ENCODE measurements around the gene RPL13. TPM values are rescaled to one million over a fixed set of nuclear protein-coding genes. Genes with fewer than 3 reads are reported as not detected.
"Not testable (repeated sequence)": the region's sequence is repeated elsewhere in the genome, so short reads cannot be mapped to it uniquely, and the experiment has no call there.

Gene RPL13
- polyA plus RNA-seq, 12 donors = 1,406 to 4,683 (median 3,152) TPM

- no peak for DNase-seq
Observed at GRCh38 chr16:89561142-89561883, 831 bp downstream of the RPL13 start.

GRCh38 chr16:89561884-89562599 is 1.6 kb downstream of the RPL13 start:
- DNase-seq = no peak

- no peak for DNase-seq
Observed at GRCh38 chr16:89562939-89563338, 2.5 kb downstream of the RPL13 start.

GRCh38 chr16:89563639-89564392 is 3.3 kb downstream of the RPL13 start:
- DNase-seq = no peak

GRCh38 chr16:89564476-89565255 is 4.2 kb downstream of the RPL13 start:
- DNase-seq = no peak

GRCh38 chr16:89565256-89565505 is 4.7 kb downstream of the RPL13 start:
- DNase-seq = no peak

GRCh38 chr16:89565506-89566372 is 5.3 kb downstream of the RPL13 start:
- no peak for DNase-seq

- no peak for DNase-seq
Observed at GRCh38 chr16:89567656-89568594, 7.4 kb downstream of the RPL13 start.

GRCh38 chr16:89569506-89570341 is 9.2 kb downstream of the RPL13 start:
- no peak for DNase-seq

- DNase-seq = no peak
Observed at GRCh38 chr16:89570342-89570923, 10.0 kb downstream of the RPL13 start.

GRCh38 chr16:89570983-89571598 is 10.6 kb downstream of the RPL13 start:
- not testable (repeated sequence) for DNase-seq

- DNase-seq = no peak
Observed at GRCh38 chr16:89571636-89572035, 11.2 kb downstream of the RPL13 start.

GRCh38 chr16:89572073-89572484 is 11.6 kb downstream of the RPL13 start:
- DNase-seq = no peak

- no peak for DNase-seq
Observed at GRCh38 chr16:89572485-89573205, 12.2 kb downstream of the RPL13 start.

- DNase-seq = no peak
Observed at GRCh38 chr16:89573826-89574680, 13.6 kb downstream of the RPL13 start.

- DNase-seq = no peak
Observed at GRCh38 chr16:89574681-89575246, 14.3 kb downstream of the RPL13 start.

Data from muscle of arm (tissue), 12 donors.